ENCODE results near the gene TMEM132D.

DNA sequence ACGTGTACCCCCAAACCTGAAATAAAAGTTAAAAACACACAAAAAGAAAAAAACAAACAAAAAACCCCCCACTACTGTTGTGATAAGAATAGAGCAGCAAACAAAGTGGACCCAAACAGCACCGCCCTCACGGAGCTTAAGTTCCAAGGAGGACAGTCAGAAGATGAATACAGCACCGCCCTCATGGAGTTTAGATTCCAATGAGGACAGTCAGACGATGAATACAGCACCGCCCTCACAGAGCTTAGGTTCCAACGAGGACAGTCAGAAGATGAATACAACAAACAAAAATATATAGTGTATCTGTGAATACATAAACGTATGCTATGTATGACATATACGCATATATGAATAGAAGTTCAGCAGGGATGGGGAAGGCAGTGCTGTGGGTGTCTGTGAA is 696.7 kb downstream of the TMEM132D start:
- TF ChIP-seq POLR2A (IDR thresholded peaks at IDR 0.05): no peak
- TF ChIP-seq, protein P1, sequence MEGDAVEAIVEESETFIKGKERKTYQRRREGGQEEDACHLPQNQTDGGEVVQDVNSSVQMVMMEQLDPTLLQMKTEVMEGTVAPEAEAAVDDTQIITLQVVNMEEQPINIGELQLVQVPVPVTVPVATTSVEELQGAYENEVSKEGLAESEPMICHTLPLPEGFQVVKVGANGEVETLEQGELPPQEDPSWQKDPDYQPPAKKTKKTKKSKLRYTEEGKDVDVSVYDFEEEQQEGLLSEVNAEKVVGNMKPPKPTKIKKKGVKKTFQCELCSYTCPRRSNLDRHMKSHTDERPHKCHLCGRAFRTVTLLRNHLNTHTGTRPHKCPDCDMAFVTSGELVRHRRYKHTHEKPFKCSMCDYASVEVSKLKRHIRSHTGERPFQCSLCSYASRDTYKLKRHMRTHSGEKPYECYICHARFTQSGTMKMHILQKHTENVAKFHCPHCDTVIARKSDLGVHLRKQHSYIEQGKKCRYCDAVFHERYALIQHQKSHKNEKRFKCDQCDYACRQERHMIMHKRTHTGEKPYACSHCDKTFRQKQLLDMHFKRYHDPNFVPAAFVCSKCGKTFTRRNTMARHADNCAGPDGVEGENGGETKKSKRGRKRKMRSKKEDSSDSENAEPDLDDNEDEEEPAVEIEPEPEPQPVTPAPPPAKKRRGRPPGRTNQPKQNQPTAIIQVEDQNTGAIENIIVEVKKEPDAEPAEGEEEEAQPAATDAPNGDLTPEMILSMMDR (IDR thresholded peaks at IDR 0.05): no peak

Data from body of pancreas (tissue), 4 donors.